Brain microvascular endothelial cell (primary cell): ENCODE results near the gene SERPIND1.
A peak's percentile ranks its signal among the peaks of the same experiment; 100 is the strongest.
"Not testable (repeated sequence)": the region's sequence is repeated elsewhere in the genome, so short reads cannot be mapped to it uniquely, and the experiment has no call there.

Experiments used
- DNase-seq: peaks from one replicate; pipeline ENCODE4 v3.0.0-alpha.2; 2020
- H3K27ac ChIP-seq: fragments of 250-450 bp; sonication (Bioruptor Pico); 2 replicates; pipeline ENCODE4 v1.5.1; 2020; ENCODE audit warnings: mild to moderate bottlenecking, moderate library complexity
- H3K27me3 ChIP-seq: fragments of 250-450 bp; sonication (Bioruptor Pico); replicated peaks from 2 replicates; pipeline ENCODE4 v1.5.1; 2020; ENCODE audit warnings: mild to moderate bottlenecking
- H3K36me3 ChIP-seq: fragments of 250-450 bp; sonication (Bioruptor Pico); replicated peaks from 2 replicates; pipeline ENCODE4 v1.5.1; 2020; ENCODE audit warnings: mild to moderate bottlenecking
- H3K4me3 ChIP-seq: 2 replicates; pipeline ENCODE4 v1.5.1; 2011; ENCODE audit warnings: low read depth, mild to moderate bottlenecking, control low read depth, low read length, moderate library complexity
- in situ Hi-C: cut with HindIII; loops from 2 replicates; pipeline ENCODE4 v1.10.0; 2017; ENCODE audit warnings: low sequenced_read_pairs, low pct_ligation_motif_present
- TF ChIP-seq, protein P1 (sequence below): IDR thresholded peaks from 2 replicates; pipeline ENCODE4 v1.5.1; 2011; ENCODE audit warnings: low read depth, mild to moderate bottlenecking, moderate library complexity, low read length, control low read depth, inconsistent platforms; ENCODE audit errors: missing control alignments

SERPIND1 gene

DNA sequence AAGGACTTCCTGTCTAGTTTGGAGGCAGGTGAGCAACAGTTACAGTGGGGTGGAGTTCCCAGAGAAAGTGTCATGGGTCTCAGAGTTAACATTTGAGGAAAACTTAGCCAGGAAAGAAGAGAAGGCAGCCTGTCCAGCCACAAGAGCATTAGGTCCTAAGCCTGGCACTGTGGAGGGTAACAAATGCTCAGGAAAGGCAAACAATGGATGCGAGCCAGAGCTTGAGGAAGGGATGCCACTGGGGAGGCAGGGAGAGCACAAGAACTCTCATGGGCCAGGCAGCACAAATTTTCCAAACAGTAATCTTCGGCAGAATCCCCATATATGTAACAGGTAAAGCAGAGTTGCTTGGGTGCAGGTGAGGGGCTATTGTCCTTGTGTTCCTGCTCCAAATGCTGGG lies 8.0 kb upstream of the SERPIND1 start:
- H3K36me3 ChIP-seq, result peaks cover 33% of the 10 kb centered on the region
- H3K27me3 ChIP-seq, result no peaks in the 10 kb centered on the region
- no peak for DNase-seq
- H3K27ac ChIP-seq, result no peak overlapping the region
- in situ Hi-C loops, result no loop called here
- H3K4me3 ChIP-seq, result no peak overlapping the region
- TF ChIP-seq, protein P1, sequence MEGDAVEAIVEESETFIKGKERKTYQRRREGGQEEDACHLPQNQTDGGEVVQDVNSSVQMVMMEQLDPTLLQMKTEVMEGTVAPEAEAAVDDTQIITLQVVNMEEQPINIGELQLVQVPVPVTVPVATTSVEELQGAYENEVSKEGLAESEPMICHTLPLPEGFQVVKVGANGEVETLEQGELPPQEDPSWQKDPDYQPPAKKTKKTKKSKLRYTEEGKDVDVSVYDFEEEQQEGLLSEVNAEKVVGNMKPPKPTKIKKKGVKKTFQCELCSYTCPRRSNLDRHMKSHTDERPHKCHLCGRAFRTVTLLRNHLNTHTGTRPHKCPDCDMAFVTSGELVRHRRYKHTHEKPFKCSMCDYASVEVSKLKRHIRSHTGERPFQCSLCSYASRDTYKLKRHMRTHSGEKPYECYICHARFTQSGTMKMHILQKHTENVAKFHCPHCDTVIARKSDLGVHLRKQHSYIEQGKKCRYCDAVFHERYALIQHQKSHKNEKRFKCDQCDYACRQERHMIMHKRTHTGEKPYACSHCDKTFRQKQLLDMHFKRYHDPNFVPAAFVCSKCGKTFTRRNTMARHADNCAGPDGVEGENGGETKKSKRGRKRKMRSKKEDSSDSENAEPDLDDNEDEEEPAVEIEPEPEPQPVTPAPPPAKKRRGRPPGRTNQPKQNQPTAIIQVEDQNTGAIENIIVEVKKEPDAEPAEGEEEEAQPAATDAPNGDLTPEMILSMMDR, result no peak

DNA sequence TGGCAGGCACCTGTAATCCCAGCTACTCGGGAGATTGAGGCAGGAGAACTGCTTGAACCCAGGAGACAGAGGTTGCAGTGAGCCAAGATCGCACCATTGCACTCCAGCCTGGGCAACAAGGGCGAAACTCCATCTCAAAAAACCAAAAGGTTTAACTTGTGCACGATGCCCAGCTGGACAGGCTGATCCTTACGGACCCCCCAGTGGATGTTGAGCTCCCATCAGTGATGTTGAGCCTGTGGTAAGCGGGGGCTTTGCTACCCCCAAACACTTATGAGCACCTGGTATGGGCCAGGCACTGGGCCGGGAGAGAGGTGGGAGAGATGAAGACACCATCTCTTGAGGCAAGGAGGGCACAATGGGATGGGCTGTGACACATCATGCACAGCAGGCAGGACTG lies 7.4 kb upstream of the SERPIND1 start:
- no peak for DNase-seq
- in situ Hi-C loops, result no loop called here
- Histone ChIP-seq H3K4me3 (no peak overlapping the region), H3K27ac (no peak overlapping the region), H3K27me3 (no peaks in the 10 kb centered on the region), H3K36me3 (peaks cover 30% of the 10 kb centered on the region)
- TF ChIP-seq, protein P1, result no peak

DNA sequence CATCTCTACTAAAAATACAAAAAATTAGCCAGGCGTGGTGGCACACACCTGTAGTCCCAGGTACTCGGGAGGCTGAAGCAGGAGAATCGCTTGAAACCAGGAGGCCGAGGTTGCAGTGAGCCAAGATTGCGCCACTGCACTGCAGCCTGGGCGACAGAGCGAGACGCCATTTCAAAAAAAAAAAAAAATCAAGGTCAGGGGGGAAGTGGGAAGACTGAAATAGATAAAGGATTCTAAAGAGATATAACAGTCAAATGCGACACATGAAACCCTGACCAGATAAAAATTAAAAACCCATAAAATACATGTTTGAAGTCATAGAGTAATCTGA lies 4.5 kb upstream of the SERPIND1 start:
- H3K27ac ChIP-seq, H3K27me3 ChIP-seq, DNase-seq, H3K4me3 ChIP-seq, in situ Hi-C loops: not testable (repeated sequence)
- H3K36me3 ChIP-seq, result peaks cover 20% of the 10 kb centered on the region

DNA sequence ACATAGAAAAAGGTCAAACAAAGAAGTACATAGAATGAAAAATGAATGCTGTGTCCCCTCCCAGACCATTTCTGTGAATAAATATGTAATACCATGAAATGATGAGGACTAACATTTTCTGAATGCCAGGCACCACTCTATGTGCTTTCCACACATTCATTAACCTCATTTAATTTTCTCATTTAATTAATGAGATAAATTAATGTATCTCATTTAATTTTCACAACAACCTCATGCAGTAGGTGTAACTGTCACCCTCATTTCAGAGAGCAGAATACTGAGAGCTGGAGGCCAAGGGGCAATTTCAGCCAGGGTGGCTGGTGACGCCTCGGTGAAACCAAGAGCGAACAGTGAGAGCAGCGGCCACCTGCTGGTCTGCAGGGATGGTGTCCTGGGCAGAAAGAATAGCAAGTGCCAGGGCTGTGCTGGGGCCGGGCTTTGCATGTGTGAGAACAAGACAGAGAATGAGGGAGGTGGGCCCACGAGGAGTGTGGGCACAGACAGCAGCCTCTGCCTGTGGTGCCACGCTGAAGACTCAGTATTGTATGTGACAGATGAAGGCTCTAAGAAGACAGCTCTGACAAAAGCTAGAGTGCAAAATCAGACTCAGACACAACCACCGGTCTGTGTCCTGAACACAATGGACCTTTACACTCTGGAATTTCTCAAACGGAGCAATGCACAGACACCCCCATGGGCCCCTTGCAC lies 1.8 kb upstream of the SERPIND1 start:
- in situ Hi-C loops, result no loop called here
- no peaks in the 10 kb centered on the region for H3K27me3 ChIP-seq
- no peak for DNase-seq
- no peak overlapping the region for H3K27ac ChIP-seq
- H3K36me3 ChIP-seq, result peaks cover 6% of the 10 kb centered on the region
- TF ChIP-seq, protein P1, result peak; percentile 51
- no peak overlapping the region for H3K4me3 ChIP-seq

DNA sequence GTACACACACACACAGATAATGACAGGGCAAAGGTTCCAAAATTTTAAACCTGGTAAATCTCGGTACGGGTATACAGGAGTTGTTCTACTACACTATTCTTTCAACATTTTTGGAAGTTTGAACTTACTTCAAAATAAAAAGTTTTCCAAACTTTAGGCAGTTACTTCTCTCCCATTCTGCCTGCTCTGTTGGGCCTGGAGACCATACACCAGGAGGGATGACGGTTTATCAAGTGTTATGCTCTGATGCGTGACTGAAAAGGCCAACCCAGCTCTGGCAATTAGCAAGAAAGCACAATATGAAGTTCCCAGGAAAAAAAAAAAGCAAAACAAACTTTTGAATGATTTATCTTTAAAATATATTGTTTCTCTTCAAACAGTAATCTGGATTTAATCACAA lies 969 bp downstream of the SERPIND1 start:
- Histone ChIP-seq H3K4me3 (no peak overlapping the region), H3K27me3 (no peaks in the 10 kb centered on the region), H3K27ac (no peak overlapping the region), H3K36me3 (peaks cover 7% of the 10 kb centered on the region)
- TF ChIP-seq, protein P1, result no peak
- no peak for DNase-seq
- in situ Hi-C loops, result no loop called here

DNA sequence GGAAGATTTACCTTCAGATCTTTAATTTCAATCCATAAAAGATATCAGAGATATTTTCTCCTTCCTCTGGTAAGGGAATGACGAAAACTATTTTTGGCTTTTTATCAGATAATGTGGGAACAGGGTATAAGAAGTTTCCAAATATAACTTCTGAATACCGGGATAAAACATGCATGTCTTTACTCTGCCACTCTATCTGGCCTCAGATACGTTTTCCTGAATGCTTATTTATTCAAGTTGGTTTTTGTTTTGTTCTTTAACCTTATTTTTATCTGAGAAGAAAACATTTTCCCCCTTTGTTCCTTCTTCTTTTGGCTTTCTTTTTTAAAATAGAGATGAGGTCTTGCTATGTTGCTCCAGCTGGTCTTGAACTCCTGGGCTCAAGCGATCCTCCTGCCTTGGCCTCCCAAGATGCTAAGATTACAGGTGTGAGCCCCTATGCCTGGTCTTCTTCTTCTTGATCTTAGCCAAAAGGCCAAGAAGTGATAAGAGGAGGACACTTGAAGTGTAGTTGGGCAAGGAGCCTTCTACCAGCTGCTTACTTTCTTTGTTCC lies 1.5 kb downstream of the SERPIND1 start:
- DNase-seq, result no peak
- H3K27me3 ChIP-seq, result no peaks in the 10 kb centered on the region
- in situ Hi-C loops, result no loop called here
- TF ChIP-seq, protein P1, result no peak
- no peak overlapping the region for H3K27ac ChIP-seq
- no peak overlapping the region for H3K4me3 ChIP-seq
- peaks cover 7% of the 10 kb centered on the region for H3K36me3 ChIP-seq
